NCI-H2227 (cell line): Measurements from ENCODE around the gene PPIP5K2.
"Not testable (repeated sequence)": the region's sequence is repeated elsewhere in the genome, so short reads cannot be mapped to it uniquely, and the experiment has no call there.

Experiments
- DNase-seq: peaks from one replicate; lab custom pipeline; 2025; ENCODE audit not compliant: unreplicated experiment; lab: John Stamatoyannopoulos, UW

Gene PPIP5K2

GRCh38 chr5:103119765-103120606 lies at the start of gene PPIP5K2, which contains the start of gene GIN1:
Gene PPIP5K2, plus strand, starts transcription at chr5:103120301. Its CDS starts 9,289 bp downstream, at chr5:103129590.
Gene GIN1, minus strand, starts transcription at chr5:103120138. Its CDS starts 11,431 bp downstream, at chr5:103108707.
- peak; percentile 97 for DNase-seq

GRCh38 chr5:103073500-103073899 lies 46.6 kb upstream of the PPIP5K2 start:
- DNase-seq, result not testable (repeated sequence)

- no peak for DNase-seq
Measured at GRCh38 chr5:103075442-103075841, 44.7 kb upstream of the PPIP5K2 start.

- no peak for DNase-seq
Measured at GRCh38 chr5:103079796-103080195, 40.3 kb upstream of the PPIP5K2 start.

- no peak for DNase-seq
Measured at GRCh38 chr5:103086547-103086946, 33.6 kb upstream of the PPIP5K2 start.

- no peak for DNase-seq
Measured at GRCh38 chr5:103089272-103089671, 30.8 kb upstream of the PPIP5K2 start.

GRCh38 chr5:103090791-103091190 lies 29.3 kb upstream of the PPIP5K2 start:
- no peak for DNase-seq

- DNase-seq, result no peak
Measured at GRCh38 chr5:103092676-103093075, 27.4 kb upstream of the PPIP5K2 start.

GRCh38 chr5:103093727-103094126 lies 26.4 kb upstream of the PPIP5K2 start:
- DNase-seq, result no peak

GRCh38 chr5:103094737-103095136 lies 25.4 kb upstream of the PPIP5K2 start:
- DNase-seq, result no peak

GRCh38 chr5:103098993-103099392 lies 21.1 kb upstream of the PPIP5K2 start:
- DNase-seq, result no peak

- DNase-seq, result no peak
Measured at GRCh38 chr5:103101079-103101750, 18.9 kb upstream of the PPIP5K2 start.

- DNase-seq, result no peak
Measured at GRCh38 chr5:103102234-103102633, 17.9 kb upstream of the PPIP5K2 start.

- no peak for DNase-seq
Measured at GRCh38 chr5:103108086-103108485, 12.0 kb upstream of the PPIP5K2 start.

GRCh38 chr5:103109277-103109676 lies 10.8 kb upstream of the PPIP5K2 start:
- DNase-seq, result no peak

GRCh38 chr5:103110403-103110802 lies 9.7 kb upstream of the PPIP5K2 start:
- DNase-seq, result no peak

GRCh38 chr5:103111468-103111867 lies 8.6 kb upstream of the PPIP5K2 start:
- DNase-seq, result no peak

- no peak for DNase-seq
Measured at GRCh38 chr5:103112910-103113309, 7.2 kb upstream of the PPIP5K2 start.

GRCh38 chr5:103114440-103114839 lies 5.7 kb upstream of the PPIP5K2 start:
- no peak for DNase-seq

- no peak for DNase-seq
Measured at GRCh38 chr5:103117471-103117991, 2.6 kb upstream of the PPIP5K2 start.

GRCh38 chr5:103119070-103119764 lies 884 bp upstream of the PPIP5K2 start:
- peak; percentile 55 for DNase-seq
